HepG2 (cell line): ENCODE results near the gene DYNC1LI2. TPM values are rescaled to one million over a fixed set of nuclear protein-coding genes. Genes with fewer than 3 reads are reported as not detected.

Experiments used
- FOXM1 ChIP-seq: sonication (generic); formaldehyde crosslinking; IDR thresholded peaks from 2 replicates; pipeline ENCODE4 v1.5.0; 2020; ENCODE audit warnings: missing genetic modification reagents
- FOXO1 ChIP-seq: sonication (generic); formaldehyde crosslinking; IDR thresholded peaks from 2 replicates; pipeline ENCODE4 v1.4.0; 2020; ENCODE audit warnings: missing genetic modification reagents
- GATAD2A ChIP-seq: IDR thresholded peaks from 2 replicates; pipeline ENCODE4 v1.6.1; 2016
- KAT2B ChIP-seq: fragments of 150-350 bp; IDR thresholded peaks from 2 replicates; pipeline ENCODE4 v1.6.1; 2014; ENCODE audit warnings: low read depth, low read length, borderline replicate concordance
- KLF11 ChIP-seq: IDR thresholded peaks from 2 replicates; pipeline ENCODE4 v1.6.1; 2016; ENCODE audit warnings: missing compliant biosample characterization
- RFXAP ChIP-seq: sonication (generic); formaldehyde crosslinking; IDR thresholded peaks from 2 replicates; pipeline ENCODE4 v1.4.0; 2020; ENCODE audit warnings: missing genetic modification reagents, borderline replicate concordance
- SNAI1 ChIP-seq: sonication (generic); formaldehyde crosslinking; IDR thresholded peaks from 2 replicates; pipeline ENCODE4 v1.5.0; 2020; ENCODE audit warnings: mild to moderate bottlenecking, missing genetic modification reagents, borderline replicate concordance
- SNRNP70 ChIP-seq: fragments of 200-400 bp; formaldehyde crosslinking; IDR thresholded peaks from 2 replicates; pipeline ENCODE4 v1.6.1; 2017; ENCODE audit warnings: mild to moderate bottlenecking, low read depth, low read length, moderate library complexity
- TRIM24 ChIP-seq: sonication (generic); formaldehyde crosslinking; IDR thresholded peaks from 2 replicates; pipeline ENCODE4 v1.8.0; 2022; ENCODE audit warnings: mild to moderate bottlenecking, missing genetic modification reagents
- ZBTB8A ChIP-seq: sonication (generic); formaldehyde crosslinking; IDR thresholded peaks from 2 replicates; pipeline ENCODE4 v1.4.0; 2020; ENCODE audit warnings: mild to moderate bottlenecking, low read depth, missing genetic modification reagents, borderline replicate concordance
- ZEB1 ChIP-seq: IDR thresholded peaks from 2 replicates; pipeline ENCODE4 v1.6.1; 2012; ENCODE audit warnings: mild to moderate bottlenecking, low read depth, inconsistent platforms; ENCODE audit not compliant: insufficient replicate concordance
- ZNF160 ChIP-seq: sonication (generic); formaldehyde crosslinking; IDR thresholded peaks from 2 replicates; pipeline ENCODE4 v1.8.0; 2022; ENCODE audit warnings: mild to moderate bottlenecking, inconsistent platforms, missing genetic modification reagents
- ZNF589 ChIP-seq: sonication (generic); formaldehyde crosslinking; conservative IDR thresholded peaks from 2 replicates; pipeline ENCODE4 v1.8.0; 2022; ENCODE audit warnings: mild to moderate bottlenecking, moderate library complexity, missing genetic modification reagents
- polyA plus RNA-seq, 8 experiments: library from polyadenylated mRNA; depleted of rRNA in 3 of 8; stranded (reverse) in 7 of 8; unstranded in 1 of 8; fragments of >200 nt; fragmentation: Illumina TruSeq in 4 of 8; extraction: Trizol in 4 of 8; gene quantifications; 2 replicates each; pipeline versions ENCODE4 v1.2.1 to v1.2.3, GENCODE V29; 2011 to 2016; ENCODE audit warnings: low read depth in 4 of 8, missing spikeins in 1 of 8, mixed read lengths in 1 of 8; ENCODE audit not compliant: insufficient read depth in 1 of 8
- total RNA-seq, 5 experiments: library from RNA; depleted of rRNA; stranded (reverse); fragments of >200 nt; fragmentation: Illumina TruSeq; extraction: Trizol; gene quantifications; 2 replicates each; pipeline ENCODE4 v1.2.3, GENCODE V29; 2016; ENCODE audit warnings: low read depth in 1 of 5
- TF ChIP-seq, protein P1 (sequence below): sonication (generic); formaldehyde crosslinking; IDR thresholded peaks from 2 replicates; pipeline ENCODE4 v1.4.0; 2020; ENCODE audit warnings: missing genetic modification reagents
- TF ChIP-seq, protein P2 (sequence below): sonication (generic); formaldehyde crosslinking; IDR thresholded peaks from 2 replicates; pipeline ENCODE4 v1.4.0; 2020; ENCODE audit warnings: missing genetic modification reagents
- TF ChIP-seq, protein P3 (sequence below): sonication (generic); formaldehyde crosslinking; IDR thresholded peaks from 2 replicates; pipeline ENCODE4 v1.8.0; 2022; ENCODE audit warnings: low read depth, missing genetic modification reagents
- TF ChIP-seq, protein P4 (sequence below): sonication (generic); formaldehyde crosslinking; IDR thresholded peaks from 2 replicates; pipeline ENCODE4 v1.4.0; 2020; ENCODE audit warnings: mild to moderate bottlenecking, missing genetic modification reagents
- TF ChIP-seq, protein P5 (sequence below): sonication (generic); formaldehyde crosslinking; IDR thresholded peaks from 2 replicates; pipeline ENCODE4 v1.5.1; 2020; ENCODE audit warnings: mild to moderate bottlenecking, moderate library complexity, missing genetic modification reagents
- TF ChIP-seq, protein P6 (sequence below): sonication (generic); formaldehyde crosslinking; IDR thresholded peaks from 2 replicates; pipeline ENCODE4 v1.4.0; 2020; ENCODE audit warnings: missing genetic modification reagents

The DYNC1LI2 gene
- total and polyA plus RNA-seq, 2 of the 13 experiments (the other 11 are each of a cell fraction or from before 2014, with no cell fraction given), result 65.5 to 135 TPM

DNA sequence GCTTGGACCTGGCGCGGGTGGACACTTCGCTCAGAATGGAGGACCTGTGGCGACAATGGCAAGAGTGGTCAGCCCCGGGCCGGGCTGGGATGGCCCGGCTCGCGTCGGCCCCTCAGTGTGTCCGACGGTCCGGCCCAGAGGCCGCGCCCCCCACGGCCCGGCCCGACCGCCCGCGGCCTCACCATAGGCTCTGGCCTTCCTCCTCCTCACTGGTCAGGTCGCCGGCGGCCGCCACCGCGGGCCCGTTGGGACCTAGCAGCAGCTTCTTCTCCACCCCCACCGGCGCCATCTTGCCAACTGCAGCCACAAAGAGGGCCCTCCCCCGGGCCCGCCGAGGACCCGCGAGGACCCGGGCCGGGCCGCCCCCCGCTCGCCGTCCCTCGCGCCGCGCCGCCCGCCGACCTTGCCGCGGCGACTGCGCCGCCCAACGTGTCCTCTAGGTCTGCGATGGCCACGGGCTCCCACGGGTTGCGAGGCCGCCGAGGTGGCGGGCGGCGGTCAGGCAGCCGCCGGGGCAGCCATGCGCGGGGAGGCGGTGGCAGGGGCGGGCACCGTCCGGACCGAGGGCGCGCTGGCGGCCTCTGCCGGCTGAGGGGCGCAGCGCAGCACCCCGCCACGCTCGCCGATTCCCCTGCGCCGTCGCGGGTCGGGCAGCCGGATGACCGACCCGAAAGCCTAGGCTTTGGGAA lies at the start of gene DYNC1LI2 (continued):
- TF ChIP-seq, protein P1, sequence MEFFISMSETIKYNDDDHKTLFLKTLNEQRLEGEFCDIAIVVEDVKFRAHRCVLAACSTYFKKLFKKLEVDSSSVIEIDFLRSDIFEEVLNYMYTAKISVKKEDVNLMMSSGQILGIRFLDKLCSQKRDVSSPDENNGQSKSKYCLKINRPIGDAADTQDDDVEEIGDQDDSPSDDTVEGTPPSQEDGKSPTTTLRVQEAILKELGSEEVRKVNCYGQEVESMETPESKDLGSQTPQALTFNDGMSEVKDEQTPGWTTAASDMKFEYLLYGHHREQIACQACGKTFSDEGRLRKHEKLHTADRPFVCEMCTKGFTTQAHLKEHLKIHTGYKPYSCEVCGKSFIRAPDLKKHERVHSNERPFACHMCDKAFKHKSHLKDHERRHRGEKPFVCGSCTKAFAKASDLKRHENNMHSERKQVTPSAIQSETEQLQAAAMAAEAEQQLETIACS (CRISPR knock-in tag), result no peak
- TF ChIP-seq SNRNP70 (no peak), ZNF589 (CRISPR knock-in tag) (no peak), ZEB1 (no peak), FOXM1 (CRISPR knock-in tag) (peak; percentile 52; the same call in 1 of the 2 replicates), ZBTB8A (CRISPR knock-in tag) (no peak), KLF11 (CRISPR knock-in tag) (no peak), SNAI1 (CRISPR knock-in tag) (no peak), RFXAP (CRISPR knock-in tag) (peak; percentile 20; the same call in 1 of the 2 replicates), FOXO1 (peak; percentile 58; the same call in 1 of the 2 replicates), KAT2B (no peak), TRIM24 (CRISPR knock-in tag) (no peak), GATAD2A (CRISPR knock-in tag) (no peak), ZNF160 (CRISPR knock-in tag) (no peak; the same call in none of the 2 replicates)
- TF ChIP-seq, protein P2, sequence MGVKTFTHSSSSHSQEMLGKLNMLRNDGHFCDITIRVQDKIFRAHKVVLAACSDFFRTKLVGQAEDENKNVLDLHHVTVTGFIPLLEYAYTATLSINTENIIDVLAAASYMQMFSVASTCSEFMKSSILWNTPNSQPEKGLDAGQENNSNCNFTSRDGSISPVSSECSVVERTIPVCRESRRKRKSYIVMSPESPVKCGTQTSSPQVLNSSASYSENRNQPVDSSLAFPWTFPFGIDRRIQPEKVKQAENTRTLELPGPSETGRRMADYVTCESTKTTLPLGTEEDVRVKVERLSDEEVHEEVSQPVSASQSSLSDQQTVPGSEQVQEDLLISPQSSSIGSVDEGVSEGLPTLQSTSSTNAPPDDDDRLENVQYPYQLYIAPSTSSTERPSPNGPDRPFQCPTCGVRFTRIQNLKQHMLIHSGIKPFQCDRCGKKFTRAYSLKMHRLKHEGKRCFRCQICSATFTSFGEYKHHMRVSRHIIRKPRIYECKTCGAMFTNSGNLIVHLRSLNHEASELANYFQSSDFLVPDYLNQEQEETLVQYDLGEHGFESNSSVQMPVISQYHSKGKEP (CRISPR knock-in tag), result 0 out of 2 replicates have a peak, but pooled peaks have one; percentile 74
- TF ChIP-seq, protein P3, sequence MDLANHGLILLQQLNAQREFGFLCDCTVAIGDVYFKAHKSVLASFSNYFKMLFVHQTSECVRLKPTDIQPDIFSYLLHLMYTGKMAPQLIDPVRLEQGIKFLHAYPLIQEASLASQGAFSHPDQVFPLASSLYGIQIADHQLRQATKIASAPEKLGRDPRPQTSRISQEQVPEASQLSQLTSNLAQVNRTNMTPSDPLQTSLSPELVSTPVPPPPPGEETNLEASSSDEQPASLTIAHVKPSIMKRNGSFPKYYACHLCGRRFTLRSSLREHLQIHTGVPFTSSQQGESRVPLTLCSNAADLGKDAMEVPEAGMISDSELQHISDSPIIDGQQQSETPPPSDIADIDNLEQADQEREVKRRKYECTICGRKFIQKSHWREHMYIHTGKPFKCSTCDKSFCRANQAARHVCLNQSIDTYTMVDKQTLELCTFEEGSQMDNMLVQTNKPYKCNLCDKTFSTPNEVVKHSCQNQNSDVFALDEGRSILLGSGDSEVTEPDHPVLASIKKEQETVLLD (CRISPR knock-in tag), result peak; percentile 92
- TF ChIP-seq, protein P4, sequence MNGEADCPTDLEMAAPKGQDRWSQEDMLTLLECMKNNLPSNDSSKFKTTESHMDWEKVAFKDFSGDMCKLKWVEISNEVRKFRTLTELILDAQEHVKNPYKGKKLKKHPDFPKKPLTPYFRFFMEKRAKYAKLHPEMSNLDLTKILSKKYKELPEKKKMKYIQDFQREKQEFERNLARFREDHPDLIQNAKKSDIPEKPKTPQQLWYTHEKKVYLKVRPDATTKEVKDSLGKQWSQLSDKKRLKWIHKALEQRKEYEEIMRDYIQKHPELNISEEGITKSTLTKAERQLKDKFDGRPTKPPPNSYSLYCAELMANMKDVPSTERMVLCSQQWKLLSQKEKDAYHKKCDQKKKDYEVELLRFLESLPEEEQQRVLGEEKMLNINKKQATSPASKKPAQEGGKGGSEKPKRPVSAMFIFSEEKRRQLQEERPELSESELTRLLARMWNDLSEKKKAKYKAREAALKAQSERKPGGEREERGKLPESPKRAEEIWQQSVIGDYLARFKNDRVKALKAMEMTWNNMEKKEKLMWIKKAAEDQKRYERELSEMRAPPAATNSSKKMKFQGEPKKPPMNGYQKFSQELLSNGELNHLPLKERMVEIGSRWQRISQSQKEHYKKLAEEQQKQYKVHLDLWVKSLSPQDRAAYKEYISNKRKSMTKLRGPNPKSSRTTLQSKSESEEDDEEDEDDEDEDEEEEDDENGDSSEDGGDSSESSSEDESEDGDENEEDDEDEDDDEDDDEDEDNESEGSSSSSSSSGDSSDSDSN (CRISPR knock-in tag), result no peak; the same call in none of the 2 replicates
- TF ChIP-seq, protein P5, sequence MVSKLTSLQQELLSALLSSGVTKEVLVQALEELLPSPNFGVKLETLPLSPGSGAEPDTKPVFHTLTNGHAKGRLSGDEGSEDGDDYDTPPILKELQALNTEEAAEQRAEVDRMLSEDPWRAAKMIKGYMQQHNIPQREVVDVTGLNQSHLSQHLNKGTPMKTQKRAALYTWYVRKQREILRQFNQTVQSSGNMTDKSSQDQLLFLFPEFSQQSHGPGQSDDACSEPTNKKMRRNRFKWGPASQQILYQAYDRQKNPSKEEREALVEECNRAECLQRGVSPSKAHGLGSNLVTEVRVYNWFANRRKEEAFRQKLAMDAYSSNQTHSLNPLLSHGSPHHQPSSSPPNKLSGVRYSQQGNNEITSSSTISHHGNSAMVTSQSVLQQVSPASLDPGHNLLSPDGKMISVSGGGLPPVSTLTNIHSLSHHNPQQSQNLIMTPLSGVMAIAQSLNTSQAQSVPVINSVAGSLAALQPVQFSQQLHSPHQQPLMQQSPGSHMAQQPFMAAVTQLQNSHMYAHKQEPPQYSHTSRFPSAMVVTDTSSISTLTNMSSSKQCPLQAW (CRISPR knock-in tag), result 0 out of 2 replicates have a peak, but pooled peaks have one; percentile 6
- TF ChIP-seq, protein P6, sequence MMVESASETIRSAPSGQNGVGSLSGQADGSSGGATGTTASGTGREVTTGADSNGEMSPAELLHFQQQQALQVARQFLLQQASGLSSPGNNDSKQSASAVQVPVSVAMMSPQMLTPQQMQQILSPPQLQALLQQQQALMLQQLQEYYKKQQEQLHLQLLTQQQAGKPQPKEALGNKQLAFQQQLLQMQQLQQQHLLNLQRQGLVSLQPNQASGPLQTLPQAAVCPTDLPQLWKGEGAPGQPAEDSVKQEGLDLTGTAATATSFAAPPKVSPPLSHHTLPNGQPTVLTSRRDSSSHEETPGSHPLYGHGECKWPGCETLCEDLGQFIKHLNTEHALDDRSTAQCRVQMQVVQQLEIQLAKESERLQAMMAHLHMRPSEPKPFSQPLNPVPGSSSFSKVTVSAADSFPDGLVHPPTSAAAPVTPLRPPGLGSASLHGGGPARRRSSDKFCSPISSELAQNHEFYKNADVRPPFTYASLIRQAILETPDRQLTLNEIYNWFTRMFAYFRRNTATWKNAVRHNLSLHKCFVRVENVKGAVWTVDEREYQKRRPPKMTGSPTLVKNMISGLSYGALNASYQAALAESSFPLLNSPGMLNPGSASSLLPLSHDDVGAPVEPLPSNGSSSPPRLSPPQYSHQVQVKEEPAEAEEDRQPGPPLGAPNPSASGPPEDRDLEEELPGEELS (CRISPR knock-in tag), result no peak
